ENCODE results near the gene CBX8.

DNA sequence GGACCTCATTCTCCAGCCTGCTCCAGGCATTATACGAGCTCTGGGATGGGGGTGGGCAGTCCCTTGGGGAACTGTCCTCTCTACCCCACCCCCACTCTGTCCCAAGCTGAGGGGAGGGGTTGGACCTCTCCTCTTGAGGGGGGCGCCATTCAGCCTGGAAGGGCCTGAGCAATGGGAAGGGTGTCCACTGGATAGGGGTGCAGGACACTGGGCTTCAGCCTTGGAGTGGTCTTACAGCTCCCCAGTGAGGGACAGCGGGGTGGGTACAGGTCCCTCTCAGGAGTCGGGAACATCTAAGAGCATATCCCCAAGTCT, 9.5 kb upstream of the CBX8 start:
- no peak for TF ChIP-seq CTCF (conservative IDR thresholded peaks at IDR 0.05)
- TF ChIP-seq ZFX (IDR thresholded peaks at IDR 0.05), result no peak

Measured in C4-2B (cell line).